Endothelial cell of umbilical vein (primary cell): ENCODE data around the gene SUGP2. TPM values are rescaled to one million over a fixed set of nuclear protein-coding genes. Genes with fewer than 3 reads are reported as not detected.

ENCODE experiments used
- BruUV-seq: library from RNA; stranded (reverse); fragments of 400-500 nt; replicated peaks from 2 replicates; lab custom pipeline; 2021; lab: Mats Ljungman, UMichigan
- CTCF ChIA-PET: fragments of 300-600, 350-600 bp; sonication (Branson Sonifier 250); formaldehyde crosslinking; loops from one replicate; lab custom pipeline; 2021; ENCODE audit warnings: antibody characterized with exemption, inconsistent platforms; lab: Charles Lee
- POLR2A ChIA-PET: fragments of 300-600, 350-600 bp; sonication (Branson Sonifier 250); formaldehyde crosslinking; loops from one replicate; lab custom pipeline; 2021; ENCODE audit warnings: antibody characterized with exemption, inconsistent platforms; lab: Charles Lee
- DNase-seq: peaks from one replicate; pipeline ENCODE4 v3.0.0-alpha.2; 2011; ENCODE audit warnings: low read depth, low spot score
- FAIRE-seq: peaks from 2 replicates; lab custom pipeline; 2011; peaks lifted over from hg19 to GRCh38; lab: Jason Lieb, UNC
- H2AFZ ChIP-seq: 2 replicates; pipeline ENCODE4 v1.6.0; 2012; ENCODE audit warnings: low read depth, low read length, control low read depth, inconsistent platforms
- H3K27ac ChIP-seq: 2 replicates; pipeline ENCODE4 v1.5.1; 2011; ENCODE audit warnings: low read depth, mild to moderate bottlenecking, control low read depth, low read length, moderate library complexity; ENCODE audit not compliant: insufficient read depth
- H3K27me3 ChIP-seq, 2 experiments: 2 replicates each; pipeline versions ENCODE4 v1.6.0 to v1.6.1; 2011; ENCODE audit warnings: low read length in 2 of 2, mixed read lengths in 1 of 2; ENCODE audit not compliant: control insufficient read depth in 2 of 2, insufficient read depth in 2 of 2
- H3K36me3 ChIP-seq, 2 experiments: 2 replicates in 1 of 2; 3 replicates in 1 of 2; pipeline ENCODE4 v1.5.1; 2011; ENCODE audit warnings: low read length in 2 of 2, mild to moderate bottlenecking in 1 of 2, moderate library complexity in 1 of 2; ENCODE audit not compliant: control insufficient read depth in 2 of 2, insufficient read depth in 2 of 2; ENCODE audit errors: extremely low read depth in 1 of 2
- H3K4me1 ChIP-seq: 3 replicates; pipeline ENCODE4 v1.5.1; 2011; ENCODE audit warnings: mild to moderate bottlenecking, low read length; ENCODE audit not compliant: control insufficient read depth, insufficient read depth; ENCODE audit errors: extremely low read depth
- H3K4me2 ChIP-seq: 2 replicates; pipeline ENCODE4 v1.6.1; 2011; ENCODE audit warnings: low read length, control low read depth, mixed read lengths; ENCODE audit not compliant: insufficient read depth
- H3K4me3 ChIP-seq, 3 experiments: fragments of 200-600 bp in 1 of 3; sonication (generic), shearing (Covaris generic) in 1 of 3; replicated peaks in 1 of 3; 2 replicates each; pipeline ENCODE4 v1.5.1; 2011 to 2016; ENCODE audit warnings: control low read depth in 3 of 3, low read length in 3 of 3, mild to moderate bottlenecking in 2 of 3, inconsistent platforms in 1 of 3, low read depth in 1 of 3, moderate library complexity in 1 of 3; ENCODE audit not compliant: insufficient read depth in 1 of 3
- H3K79me2 ChIP-seq: 2 replicates; pipeline ENCODE4 v1.6.0; 2012; ENCODE audit warnings: low read length, inconsistent platforms; ENCODE audit not compliant: control insufficient read depth, insufficient read depth
- H3K9ac ChIP-seq: replicated peaks from 2 replicates; pipeline ENCODE3; 2011; ENCODE audit warnings: low read length, control low read depth; ENCODE audit not compliant: insufficient read depth; ENCODE audit errors: extremely low read depth
- H3K9me1 ChIP-seq: replicated peaks from 3 replicates; pipeline ENCODE4 v1.6.0; 2011; ENCODE audit warnings: mild to moderate bottlenecking, low read length; ENCODE audit not compliant: control insufficient read depth, insufficient read depth; ENCODE audit errors: extremely low read depth
- H3K9me3 ChIP-seq: replicated peaks from 2 replicates; pipeline ENCODE4 v1.5.1; 2012; ENCODE audit warnings: low read length, inconsistent platforms; ENCODE audit not compliant: control insufficient read depth, insufficient read depth
- H4K20me1 ChIP-seq: replicated peaks from 2 replicates; pipeline ENCODE3; 2011; ENCODE audit warnings: mild to moderate bottlenecking, low read length; ENCODE audit not compliant: control insufficient read depth, insufficient read depth; ENCODE audit errors: extremely low read depth
- CTCF ChIP-seq, 2 donors: IDR thresholded peaks; 1 replicate in 1 of 2; 2 replicates in 1 of 2; pipeline ENCODE4 v1.5.1; 2011; ENCODE audit warnings: low read length in 2 of 2, mild to moderate bottlenecking in 2 of 2, moderate library complexity in 2 of 2, control low read depth in 1 of 2, inconsistent platforms in 1 of 2, low read depth in 1 of 2; ENCODE audit not compliant: insufficient read depth in 1 of 2; ENCODE audit errors: extremely low read depth in 1 of 2
- EZH2 ChIP-seq: IDR thresholded peaks from 2 replicates; pipeline ENCODE4 v1.6.1; 2012; ENCODE audit warnings: borderline replicate concordance, low read depth, mild to moderate bottlenecking, moderate library complexity, low read length, inconsistent platforms; ENCODE audit not compliant: severe bottlenecking
- FOS ChIP-seq: IDR thresholded peaks from 2 replicates; pipeline ENCODE4 v1.6.1; 2011; ENCODE audit warnings: mild to moderate bottlenecking, low read length, moderate library complexity, borderline replicate concordance; ENCODE audit not compliant: insufficient read depth
- GATA2 ChIP-seq: IDR thresholded peaks from 2 replicates; pipeline ENCODE4 v1.7.0; 2011; ENCODE audit warnings: low read depth, mild to moderate bottlenecking, moderate library complexity, mixed read lengths, low read length; ENCODE audit not compliant: insufficient read length, insufficient read depth
- JUN ChIP-seq: IDR thresholded peaks from 2 replicates; pipeline ENCODE4 v1.6.1; 2011; ENCODE audit warnings: borderline replicate concordance, low read depth; ENCODE audit not compliant: insufficient read length, insufficient read depth
- MAX ChIP-seq: IDR thresholded peaks from 2 replicates; pipeline ENCODE4 v1.6.1; 2011; ENCODE audit not compliant: insufficient read depth, insufficient read length
- MYC ChIP-seq: IDR thresholded peaks from one replicate; pipeline ENCODE4 v1.6.1; 2011; ENCODE audit warnings: mild to moderate bottlenecking, low read depth, low read length
- POLR2A ChIP-seq: IDR thresholded peaks from 2 replicates; pipeline ENCODE4 v1.6.1; 2012; ENCODE audit warnings: low read depth, mild to moderate bottlenecking, control low read depth, low read length
- POLR2AphosphoS5 ChIP-seq: IDR thresholded peaks from 2 replicates; pipeline ENCODE4 v1.6.1; 2012; ENCODE audit warnings: low read depth, mild to moderate bottlenecking, control low read depth, low read length, moderate library complexity; ENCODE audit not compliant: insufficient read depth
- dilution Hi-C: fragments of 300-500 bp; cut with MboI; formaldehyde crosslinking; loops from one replicate; pipeline ENCODE4 v1.15.0; 2019; ENCODE audit warnings: low sequenced_read_pairs; ENCODE audit not compliant: extremely low pct_ligation_motif_present
- intact Hi-C: fragments of 100-400 bp; cut with micrococcal nuclease; formaldehyde crosslinking; loops from one replicate; pipeline ENCODE4 v1.10.0; 2022
- polyA plus RNA-seq, 4 experiments: library from polyadenylated mRNA; depleted of rRNA in 3 of 4; stranded (reverse) in 3 of 4; unstranded in 1 of 4; fragments of >200 nt; gene quantifications; 2 replicates each; pipeline versions ENCODE4 v1.2.1 to v1.2.3, GENCODE V29; 2011 to 2012; ENCODE audit warnings: missing spikeins in 1 of 4
- total RNA-seq: library from RNA; stranded (reverse); gene quantifications from 2 replicates; pipeline ENCODE4 v1.2.3, GENCODE V29; 2021

SUGP2 gene
- total and polyA plus RNA-seq, 2 donors (not counting 3 experiments of a cell fraction or from before 2014, with no cell fraction given), result 44.6 to 79.7 TPM

DNA sequence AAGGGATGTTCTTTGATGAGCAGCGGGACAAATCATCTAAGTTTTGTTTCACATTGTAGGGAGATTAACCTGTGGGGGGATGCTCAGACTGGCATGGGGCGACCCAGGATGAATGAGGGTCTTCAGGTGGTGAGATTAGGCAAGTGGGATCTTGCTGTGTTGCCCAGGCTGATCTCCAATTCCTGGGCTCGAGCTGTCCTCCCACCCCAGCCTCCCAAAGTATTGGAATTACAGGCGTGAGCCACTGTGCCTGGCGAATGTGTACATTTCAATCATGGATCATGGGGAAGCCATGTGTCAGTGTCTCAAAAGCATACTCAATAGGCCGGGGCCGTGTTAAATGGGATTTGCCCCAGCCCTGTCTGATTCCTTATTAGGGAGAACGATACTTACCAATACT, 38.6 kb upstream of the SUGP2 start:
- H4K20me1 ChIP-seq, result no peaks in the 10 kb centered on the region
- no peaks in the 10 kb centered on the region for H3K27me3 ChIP-seq
- dilution Hi-C loops (no loop called here), intact Hi-C loops (no loop called here)
- no peaks in the 10 kb centered on the region for H3K79me2 ChIP-seq
- H3K4me3 ChIP-seq, result no peak overlapping the region
- no peaks in the 10 kb centered on the region for H3K4me1 ChIP-seq
- H3K4me2 ChIP-seq, result no peak overlapping the region
- ChIA-PET POLR2A (no interaction called here), CTCF (no interaction called here)
- no TSS peak for BruUV-seq
- no peak overlapping the region for H3K27ac ChIP-seq
- no peak overlapping the region for H2AFZ ChIP-seq
- no peak for DNase-seq
- TF ChIP-seq POLR2AphosphoS5 (no peak), GATA2 (no peak), MAX (no peak), CTCF (IDR thresholded peaks at IDR 0.05; ENCODE audit: extremely low read depth in 1 of 2, insufficient read depth in 1 of 2, low read depth in 1 of 2, low read length in 2 of 2) (no peak), POLR2A (no peak), MYC (no peak), FOS (no peak), EZH2 (no peak), JUN (no peak)
- FAIRE-seq, result no peak
- H3K9ac ChIP-seq, result no peak overlapping the region
- no peaks in the 10 kb centered on the region for H3K9me3 ChIP-seq
- H3K9me1 ChIP-seq, result no peaks in the 10 kb centered on the region
- no peaks in the 10 kb centered on the region for H3K36me3 ChIP-seq
